Measurements from ENCODE around the gene CHAF1B. TPM values are rescaled to one million over a fixed set of nuclear protein-coding genes. Genes with fewer than 3 reads are reported as not detected.

Gene CHAF1B
- total RNA-seq, 4 donors from 2014 or later = 1.2 to 3.9 (median 2.6) TPM

DNA sequence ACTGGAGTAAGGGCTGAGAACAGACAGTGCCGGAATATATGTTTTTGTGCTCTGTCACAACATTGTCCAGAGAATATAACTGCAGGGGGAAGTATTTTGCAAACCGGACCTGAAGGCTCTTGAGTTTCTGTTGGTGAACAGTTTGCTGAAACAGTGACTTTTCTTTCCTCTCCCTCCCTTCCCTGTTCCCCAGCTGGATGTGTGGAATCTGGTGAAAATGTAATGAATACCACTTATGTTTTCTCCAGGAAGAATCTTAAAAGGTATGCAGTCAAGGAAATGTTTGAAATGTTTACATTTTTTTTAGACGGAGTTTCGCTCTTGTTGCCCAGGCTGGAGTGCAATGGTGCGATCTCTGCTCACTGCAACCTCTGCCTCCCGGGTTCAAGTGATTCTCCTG, 23.4 kb downstream of the CHAF1B start:
- DNase-seq (ENCODE audit: low spot score in 2 of 2) = no peak
- no peaks in the 10 kb centered on the region for H3K27me3 ChIP-seq
- no peak overlapping the region for H3K27ac ChIP-seq
- H3K9me3 ChIP-seq = no peaks in the 10 kb centered on the region
- H3K4me1 ChIP-seq = no peaks in the 10 kb centered on the region
- H3K36me3 ChIP-seq = peaks cover 27% of the 10 kb centered on the region
- WGBS = 84% methylated on average over 6 of the region's 6 CpGs
- no peak for TF ChIP-seq EP300 (IDR thresholded peaks at IDR 0.05)
- no peak for TF ChIP-seq POLR2A (IDR thresholded peaks at IDR 0.05)
- TF ChIP-seq POLR2AphosphoS5 (IDR thresholded peaks at IDR 0.05) = no peak
- TF ChIP-seq CTCF (IDR thresholded peaks at IDR 0.05) = no peak
- no peak overlapping the region for H3K4me3 ChIP-seq

GRCh38 chr21:36411301-36411700, 26.1 kb downstream of the CHAF1B start:
- Histone ChIP-seq H3K9me3 (no peaks in the 10 kb centered on the region), H3K27me3 (no peaks in the 10 kb centered on the region), H3K27ac (no peak overlapping the region), H3K4me1 (no peaks in the 10 kb centered on the region), H3K4me3 (no peak overlapping the region), H3K36me3 (peaks cover 36% of the 10 kb centered on the region)
- DNase-seq (ENCODE audit: low spot score in 2 of 2) = no peak
- 96% methylated on average over 10 of the region's 10 CpGs for WGBS
- no peak for TF ChIP-seq POLR2AphosphoS5 (IDR thresholded peaks at IDR 0.05)
- no peak for TF ChIP-seq CTCF (IDR thresholded peaks at IDR 0.05)
- no peak for TF ChIP-seq EP300 (IDR thresholded peaks at IDR 0.05)
- no peak for TF ChIP-seq POLR2A (IDR thresholded peaks at IDR 0.05)

- no peak overlapping the region for H3K27ac ChIP-seq
- H3K27me3 ChIP-seq = no peaks in the 10 kb centered on the region
- WGBS = 79% methylated on average over 11 of the region's 11 CpGs
- H3K4me1 ChIP-seq = no peaks in the 10 kb centered on the region
- peaks cover 43% of the 10 kb centered on the region for H3K36me3 ChIP-seq
- no peaks in the 10 kb centered on the region for H3K9me3 ChIP-seq
- no peak for DNase-seq (ENCODE audit: low spot score in 2 of 2)
- TF ChIP-seq EP300 (IDR thresholded peaks at IDR 0.05) (no peak), CTCF (IDR thresholded peaks at IDR 0.05) (no peak), POLR2AphosphoS5 (IDR thresholded peaks at IDR 0.05) (no peak), POLR2A (IDR thresholded peaks at IDR 0.05) (no peak)
- H3K4me3 ChIP-seq = no peak overlapping the region
These were observed 27.7 kb downstream of the CHAF1B start for GRCh38 chr21:36412916-36413315.

- Histone ChIP-seq H3K27ac (no peak overlapping the region), H3K36me3 (peaks cover 47% of the 10 kb centered on the region), H3K9me3 (no peaks in the 10 kb centered on the region), H3K27me3 (no peaks in the 10 kb centered on the region), H3K4me3 (no peak overlapping the region), H3K4me1 (peaks cover 6% of the 10 kb centered on the region)
- no peak for TF ChIP-seq POLR2AphosphoS5 (IDR thresholded peaks at IDR 0.05)
- TF ChIP-seq POLR2A (IDR thresholded peaks at IDR 0.05) = no peak
- no peak for TF ChIP-seq EP300 (IDR thresholded peaks at IDR 0.05)
- TF ChIP-seq CTCF (IDR thresholded peaks at IDR 0.05) = no peak
- no peak for DNase-seq (ENCODE audit: low spot score in 2 of 2)
- 98% methylated on average over 6 of the region's 6 CpGs for WGBS
These were observed 30.2 kb downstream of the CHAF1B start for GRCh38 chr21:36415375-36415774.

DNA sequence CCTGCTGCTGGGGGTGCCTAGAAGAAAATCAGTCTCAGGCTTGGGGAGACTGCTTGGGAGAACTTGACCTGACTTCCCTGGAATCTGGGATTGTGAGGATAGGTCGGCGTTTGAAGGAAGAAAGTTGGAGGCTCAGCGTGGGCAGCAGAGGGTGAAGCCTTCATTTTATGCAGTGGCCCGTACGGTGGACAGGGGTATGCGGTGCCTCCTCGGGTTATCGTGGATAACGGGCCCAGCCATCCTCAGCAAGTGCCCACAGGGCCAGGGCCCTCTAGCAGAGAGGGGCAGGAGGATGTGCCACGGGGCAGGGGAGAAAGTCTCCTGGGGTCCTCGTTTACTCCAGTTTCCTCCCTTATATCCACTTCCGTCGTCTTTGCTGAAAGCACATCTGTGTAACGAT, 34.0 kb downstream of the CHAF1B start:
- WGBS = 89% methylated on average over 14 of the region's 14 CpGs
- DNase-seq (ENCODE audit: low spot score in 2 of 2) = no peak
- Histone ChIP-seq H3K36me3 (peaks cover 21% of the 10 kb centered on the region), H3K4me3 (no peak overlapping the region), H3K27ac (no peak overlapping the region), H3K27me3 (no peaks in the 10 kb centered on the region), H3K9me3 (no peaks in the 10 kb centered on the region), H3K4me1 (peaks cover 6% of the 10 kb centered on the region)
- TF ChIP-seq POLR2AphosphoS5 (IDR thresholded peaks at IDR 0.05) (no peak), EP300 (IDR thresholded peaks at IDR 0.05) (no peak), POLR2A (IDR thresholded peaks at IDR 0.05) (no peak), CTCF (IDR thresholded peaks at IDR 0.05) (no peak)

Measured in suprapubic skin (tissue), 4 donors.